Measurements from ENCODE around the gene KCNQ1. TPM values are rescaled to one million over a fixed set of nuclear protein-coding genes. Genes with fewer than 3 reads are reported as not detected.

KCNQ1 gene
- total and polyA plus RNA-seq, 2 donors (not counting 1 experiment from before 2014, with no cell fraction given) = 21.5 to 28.8 TPM

GRCh38 chr11:2691991-2692875, 247.4 kb downstream of the KCNQ1 start:
- 78% methylated on average over 3 of the region's 3 CpGs for WGBS (ENCODE audit: insufficient coverage)
- Histone ChIP-seq H3K9me3 (ENCODE audit: control extremely low read depth in 1 of 3, control insufficient read depth in 2 of 3, insufficient read depth in 1 of 3, low read length in 2 of 3) (no peaks in the 10 kb centered on the region), H3K9ac (ENCODE audit: low read length) (no peak overlapping the region), H2AFZ (ENCODE audit: insufficient read depth, low read depth, low read length, poor library complexity, severe bottlenecking) (no peak overlapping the region), H3K4me3 (ENCODE audit: control extremely low read depth in 1 of 5, extremely low read depth in 1 of 5, insufficient read depth in 1 of 5, low read depth in 2 of 5, low read length in 4 of 5) (no peak overlapping the region), H3K79me2 (ENCODE audit: control insufficient read depth, insufficient read depth, low read length) (peaks cover 5% of the 10 kb centered on the region), H3K27ac (ENCODE audit: low read length in 2 of 2) (no peak overlapping the region), H3K4me1 (ENCODE audit: control insufficient read depth in 2 of 2, insufficient read depth in 2 of 2, low read length in 2 of 2) (peaks cover 16 to 25% of the 10 kb centered on the region in 2 donors), H3K4me2 (replicated peaks; ENCODE audit: low read depth, low read length, poor library complexity, severe bottlenecking) (no peak overlapping the region), H4K20me1 (ENCODE audit: control insufficient read depth, insufficient read depth, low read length, poor library complexity, severe bottlenecking) (peaks cover 22% of the 10 kb centered on the region), H3K36me3 (replicated peaks in 1 of 2; ENCODE audit: control extremely low read depth in 1 of 2, control insufficient read depth in 1 of 2, extremely low read depth in 1 of 2, insufficient read depth in 2 of 2, low read length in 1 of 2) (no peaks in the 10 kb centered on the region), H3K27me3 (replicated peaks in 1 of 4; ENCODE audit: control extremely low read depth in 1 of 4, control insufficient read depth in 3 of 4, insufficient read depth in 4 of 4, low read length in 3 of 4) (no peaks in the 10 kb centered on the region)
- intact Hi-C loops (cut with micrococcal nuclease) = no loop called here
- no peak overlapping the region for H3K4me3 Mint-ChIP-seq
- H3K9me3 Mint-ChIP-seq (ENCODE audit: insufficient read depth) = no peaks in the 10 kb centered on the region
- ATAC-seq (ENCODE audit: low read depth) = no peak
- no peak for DNase-seq
- H3K4me1 Mint-ChIP-seq = peaks cover 31% of the 10 kb centered on the region
- H3K27ac Mint-ChIP-seq = no peak overlapping the region
- CTCF ChIA-PET = interaction anchor here (1.4 kb wide), 1 partner anchor 7 kb away, joined by 3 read pairs; the partner anchor contains the start of gene KCNQ1OT1
- H3K27me3 Mint-ChIP-seq = no peaks in the 10 kb centered on the region
- no peak for TF ChIP-seq CTCF (IDR thresholded peaks at IDR 0.05)
- TF ChIP-seq EZH2 (IDR thresholded peaks at IDR 0.05; ENCODE audit: borderline replicate concordance, insufficient read depth, low read depth, low read length, poor library complexity, severe bottlenecking) = no peak
- POLR2A ChIA-PET = no interaction called here

Data from B cell (primary cell).